ENCODE measurements around the gene CENPX. TPM values are rescaled to one million over a fixed set of nuclear protein-coding genes. Genes with fewer than 3 reads are reported as not detected.

CENPX gene
- total and polyA plus RNA-seq, 2 of the 13 experiments (the other 11 are each of a cell fraction or from before 2014, with no cell fraction given) = 92.7 to 170 TPM

DNA sequence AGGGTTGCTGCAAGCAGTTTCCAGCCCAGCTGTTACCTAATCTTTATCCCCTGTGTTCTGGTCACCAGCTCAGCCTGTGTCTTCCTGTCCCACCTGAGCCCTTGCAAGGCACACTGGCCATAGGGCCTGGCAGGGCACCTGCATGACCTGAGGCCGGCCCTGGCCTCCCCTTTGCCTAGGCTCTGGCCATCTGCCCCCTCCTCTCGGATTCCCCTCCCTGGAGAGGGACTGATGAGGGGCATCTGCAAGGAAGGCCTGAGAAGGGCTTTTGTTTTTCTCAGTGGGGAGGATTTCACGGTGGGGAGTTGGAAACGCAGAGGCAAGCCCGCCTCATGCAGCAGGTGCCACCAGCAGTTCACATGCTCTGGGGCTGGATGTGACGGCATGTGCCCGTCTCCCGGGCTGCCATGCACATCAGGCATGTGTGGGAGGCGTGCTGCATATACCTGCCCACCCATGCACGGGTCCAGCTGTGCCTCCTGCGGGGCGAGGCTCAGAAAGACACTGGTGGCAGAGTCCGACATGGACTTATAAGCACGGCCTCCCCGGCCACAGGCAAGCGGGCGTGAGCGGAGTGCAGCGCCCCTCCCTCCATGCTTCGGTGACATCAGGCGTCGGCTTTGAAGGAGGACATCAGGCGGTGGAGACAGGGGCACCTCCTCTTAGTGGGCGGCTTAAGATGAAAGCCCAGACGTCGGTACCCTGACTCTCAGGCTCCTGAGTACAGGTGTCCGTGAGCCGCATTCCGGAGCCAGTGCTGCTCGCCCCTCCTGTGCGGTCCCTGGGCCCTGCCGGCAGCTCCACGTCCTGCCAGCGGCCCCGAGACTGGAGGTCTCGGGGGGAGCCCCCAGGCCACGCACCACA is 28.7 kb downstream of the CENPX start (continued):
- TF ChIP-seq, protein P1, sequence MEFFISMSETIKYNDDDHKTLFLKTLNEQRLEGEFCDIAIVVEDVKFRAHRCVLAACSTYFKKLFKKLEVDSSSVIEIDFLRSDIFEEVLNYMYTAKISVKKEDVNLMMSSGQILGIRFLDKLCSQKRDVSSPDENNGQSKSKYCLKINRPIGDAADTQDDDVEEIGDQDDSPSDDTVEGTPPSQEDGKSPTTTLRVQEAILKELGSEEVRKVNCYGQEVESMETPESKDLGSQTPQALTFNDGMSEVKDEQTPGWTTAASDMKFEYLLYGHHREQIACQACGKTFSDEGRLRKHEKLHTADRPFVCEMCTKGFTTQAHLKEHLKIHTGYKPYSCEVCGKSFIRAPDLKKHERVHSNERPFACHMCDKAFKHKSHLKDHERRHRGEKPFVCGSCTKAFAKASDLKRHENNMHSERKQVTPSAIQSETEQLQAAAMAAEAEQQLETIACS (CRISPR knock-in tag; IDR thresholded peaks at IDR 0.05) = no peak
- TF ChIP-seq, protein P2, sequence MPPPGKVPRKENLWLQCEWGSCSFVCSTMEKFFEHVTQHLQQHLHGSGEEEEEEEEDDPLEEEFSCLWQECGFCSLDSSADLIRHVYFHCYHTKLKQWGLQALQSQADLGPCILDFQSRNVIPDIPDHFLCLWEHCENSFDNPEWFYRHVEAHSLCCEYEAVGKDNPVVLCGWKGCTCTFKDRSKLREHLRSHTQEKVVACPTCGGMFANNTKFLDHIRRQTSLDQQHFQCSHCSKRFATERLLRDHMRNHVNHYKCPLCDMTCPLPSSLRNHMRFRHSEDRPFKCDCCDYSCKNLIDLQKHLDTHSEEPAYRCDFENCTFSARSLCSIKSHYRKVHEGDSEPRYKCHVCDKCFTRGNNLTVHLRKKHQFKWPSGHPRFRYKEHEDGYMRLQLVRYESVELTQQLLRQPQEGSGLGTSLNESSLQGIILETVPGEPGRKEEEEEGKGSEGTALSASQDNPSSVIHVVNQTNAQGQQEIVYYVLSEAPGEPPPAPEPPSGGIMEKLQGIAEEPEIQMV (CRISPR knock-in tag; IDR thresholded peaks at IDR 0.05; ENCODE audit: low read depth) = peak; percentile 15; the same call in 1 of the 2 replicates
- TF ChIP-seq CBX5 (CRISPR knock-in tag; IDR thresholded peaks at IDR 0.05; ENCODE audit: borderline replicate concordance) (no peak; the same call in 1 of the 2 replicates), POLR2G (IDR thresholded peaks at IDR 0.05; ENCODE audit: low read depth, low read length) (peak; percentile 87), ZNF75D (CRISPR knock-in tag; IDR thresholded peaks at IDR 0.05; ENCODE audit: borderline replicate concordance) (peak; percentile 77; the same call in 1 of the 2 replicates), AGO1 (IDR thresholded peaks at IDR 0.05; ENCODE audit: low read depth, low read length, poor library complexity, severe bottlenecking) (peak; percentile 93), KAT7 (CRISPR knock-in tag; IDR thresholded peaks at IDR 0.05; ENCODE audit: borderline replicate concordance) (no peak), FOXK1 (CRISPR knock-in tag; IDR thresholded peaks at IDR 0.05; ENCODE audit: borderline replicate concordance, low read depth) (no peak)
- TF ChIP-seq, protein P3, sequence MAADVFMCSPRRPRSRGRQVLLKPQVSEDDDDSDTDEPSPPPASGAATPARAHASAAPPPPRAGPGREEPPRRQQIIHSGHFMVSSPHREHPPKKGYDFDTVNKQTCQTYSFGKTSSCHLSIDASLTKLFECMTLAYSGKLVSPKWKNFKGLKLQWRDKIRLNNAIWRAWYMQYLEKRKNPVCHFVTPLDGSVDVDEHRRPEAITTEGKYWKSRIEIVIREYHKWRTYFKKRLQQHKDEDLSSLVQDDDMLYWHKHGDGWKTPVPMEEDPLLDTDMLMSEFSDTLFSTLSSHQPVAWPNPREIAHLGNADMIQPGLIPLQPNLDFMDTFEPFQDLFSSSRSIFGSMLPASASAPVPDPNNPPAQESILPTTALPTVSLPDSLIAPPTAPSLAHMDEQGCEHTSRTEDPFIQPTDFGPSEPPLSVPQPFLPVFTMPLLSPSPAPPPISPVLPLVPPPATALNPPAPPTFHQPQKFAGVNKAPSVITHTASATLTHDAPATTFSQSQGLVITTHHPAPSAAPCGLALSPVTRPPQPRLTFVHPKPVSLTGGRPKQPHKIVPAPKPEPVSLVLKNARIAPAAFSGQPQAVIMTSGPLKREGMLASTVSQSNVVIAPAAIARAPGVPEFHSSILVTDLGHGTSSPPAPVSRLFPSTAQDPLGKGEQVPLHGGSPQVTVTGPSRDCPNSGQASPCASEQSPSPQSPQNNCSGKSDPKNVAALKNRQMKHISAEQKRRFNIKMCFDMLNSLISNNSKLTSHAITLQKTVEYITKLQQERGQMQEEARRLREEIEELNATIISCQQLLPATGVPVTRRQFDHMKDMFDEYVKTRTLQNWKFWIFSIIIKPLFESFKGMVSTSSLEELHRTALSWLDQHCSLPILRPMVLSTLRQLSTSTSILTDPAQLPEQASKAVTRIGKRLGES (CRISPR knock-in tag; IDR thresholded peaks at IDR 0.05; ENCODE audit: borderline replicate concordance) = no peak; the same call in 1 of the 2 replicates
- TF ChIP-seq, protein P4, sequence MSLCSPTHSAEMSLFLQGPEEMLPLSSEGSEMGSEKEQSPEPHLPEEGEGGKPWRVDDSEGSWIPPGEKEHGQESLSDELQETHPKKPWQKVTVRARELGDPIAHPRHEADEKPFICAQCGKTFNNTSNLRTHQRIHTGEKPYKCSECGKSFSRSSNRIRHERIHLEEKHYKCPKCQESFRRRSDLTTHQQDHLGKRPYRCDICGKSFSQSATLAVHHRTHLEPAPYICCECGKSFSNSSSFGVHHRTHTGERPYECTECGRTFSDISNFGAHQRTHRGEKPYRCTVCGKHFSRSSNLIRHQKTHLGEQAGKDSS (CRISPR knock-in tag; IDR thresholded peaks at IDR 0.05; ENCODE audit: borderline replicate concordance, low read depth) = peak; percentile 19; the same call in 1 of the 2 replicates
- TF ChIP-seq, protein P5, sequence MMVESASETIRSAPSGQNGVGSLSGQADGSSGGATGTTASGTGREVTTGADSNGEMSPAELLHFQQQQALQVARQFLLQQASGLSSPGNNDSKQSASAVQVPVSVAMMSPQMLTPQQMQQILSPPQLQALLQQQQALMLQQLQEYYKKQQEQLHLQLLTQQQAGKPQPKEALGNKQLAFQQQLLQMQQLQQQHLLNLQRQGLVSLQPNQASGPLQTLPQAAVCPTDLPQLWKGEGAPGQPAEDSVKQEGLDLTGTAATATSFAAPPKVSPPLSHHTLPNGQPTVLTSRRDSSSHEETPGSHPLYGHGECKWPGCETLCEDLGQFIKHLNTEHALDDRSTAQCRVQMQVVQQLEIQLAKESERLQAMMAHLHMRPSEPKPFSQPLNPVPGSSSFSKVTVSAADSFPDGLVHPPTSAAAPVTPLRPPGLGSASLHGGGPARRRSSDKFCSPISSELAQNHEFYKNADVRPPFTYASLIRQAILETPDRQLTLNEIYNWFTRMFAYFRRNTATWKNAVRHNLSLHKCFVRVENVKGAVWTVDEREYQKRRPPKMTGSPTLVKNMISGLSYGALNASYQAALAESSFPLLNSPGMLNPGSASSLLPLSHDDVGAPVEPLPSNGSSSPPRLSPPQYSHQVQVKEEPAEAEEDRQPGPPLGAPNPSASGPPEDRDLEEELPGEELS (CRISPR knock-in tag; IDR thresholded peaks at IDR 0.05) = peak; percentile 24; the same call in 1 of the 2 replicates
- TF ChIP-seq, protein P6, sequence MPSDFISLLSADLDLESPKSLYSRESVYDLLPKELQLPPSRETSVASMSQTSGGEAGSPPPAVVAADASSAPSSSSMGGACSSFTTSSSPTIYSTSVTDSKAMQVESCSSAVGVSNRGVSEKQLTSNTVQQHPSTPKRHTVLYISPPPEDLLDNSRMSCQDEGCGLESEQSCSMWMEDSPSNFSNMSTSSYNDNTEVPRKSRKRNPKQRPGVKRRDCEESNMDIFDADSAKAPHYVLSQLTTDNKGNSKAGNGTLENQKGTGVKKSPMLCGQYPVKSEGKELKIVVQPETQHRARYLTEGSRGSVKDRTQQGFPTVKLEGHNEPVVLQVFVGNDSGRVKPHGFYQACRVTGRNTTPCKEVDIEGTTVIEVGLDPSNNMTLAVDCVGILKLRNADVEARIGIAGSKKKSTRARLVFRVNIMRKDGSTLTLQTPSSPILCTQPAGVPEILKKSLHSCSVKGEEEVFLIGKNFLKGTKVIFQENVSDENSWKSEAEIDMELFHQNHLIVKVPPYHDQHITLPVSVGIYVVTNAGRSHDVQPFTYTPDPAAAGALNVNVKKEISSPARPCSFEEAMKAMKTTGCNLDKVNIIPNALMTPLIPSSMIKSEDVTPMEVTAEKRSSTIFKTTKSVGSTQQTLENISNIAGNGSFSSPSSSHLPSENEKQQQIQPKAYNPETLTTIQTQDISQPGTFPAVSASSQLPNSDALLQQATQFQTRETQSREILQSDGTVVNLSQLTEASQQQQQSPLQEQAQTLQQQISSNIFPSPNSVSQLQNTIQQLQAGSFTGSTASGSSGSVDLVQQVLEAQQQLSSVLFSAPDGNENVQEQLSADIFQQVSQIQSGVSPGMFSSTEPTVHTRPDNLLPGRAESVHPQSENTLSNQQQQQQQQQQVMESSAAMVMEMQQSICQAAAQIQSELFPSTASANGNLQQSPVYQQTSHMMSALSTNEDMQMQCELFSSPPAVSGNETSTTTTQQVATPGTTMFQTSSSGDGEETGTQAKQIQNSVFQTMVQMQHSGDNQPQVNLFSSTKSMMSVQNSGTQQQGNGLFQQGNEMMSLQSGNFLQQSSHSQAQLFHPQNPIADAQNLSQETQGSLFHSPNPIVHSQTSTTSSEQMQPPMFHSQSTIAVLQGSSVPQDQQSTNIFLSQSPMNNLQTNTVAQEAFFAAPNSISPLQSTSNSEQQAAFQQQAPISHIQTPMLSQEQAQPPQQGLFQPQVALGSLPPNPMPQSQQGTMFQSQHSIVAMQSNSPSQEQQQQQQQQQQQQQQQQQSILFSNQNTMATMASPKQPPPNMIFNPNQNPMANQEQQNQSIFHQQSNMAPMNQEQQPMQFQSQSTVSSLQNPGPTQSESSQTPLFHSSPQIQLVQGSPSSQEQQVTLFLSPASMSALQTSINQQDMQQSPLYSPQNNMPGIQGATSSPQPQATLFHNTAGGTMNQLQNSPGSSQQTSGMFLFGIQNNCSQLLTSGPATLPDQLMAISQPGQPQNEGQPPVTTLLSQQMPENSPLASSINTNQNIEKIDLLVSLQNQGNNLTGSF (CRISPR knock-in tag; IDR thresholded peaks at IDR 0.05) = 0 out of 2 replicates have a peak, but pooled peaks have one; percentile 19

All from HepG2 (cell line).